GM19467 (cell line): ENCODE data around the gene POU2F1.

ENCODE experiments used
- ATAC-seq: cut with Tn5 transposase; IDR thresholded peaks from one replicate; pipeline ENCODE4 v1.9.1; 2021; ENCODE audit warnings: mild to moderate bottlenecking, moderate library complexity; ENCODE audit not compliant: unreplicated experiment

The POU2F1 gene

GRCh38 chr1:167413328-167413727, 192.6 kb downstream of the POU2F1 start:
- ATAC-seq = no peak

- ATAC-seq = no peak
These were observed 195.8 kb downstream of the POU2F1 start for GRCh38 chr1:167416506-167416905.

GRCh38 chr1:167418391-167418790, 197.7 kb downstream of the POU2F1 start:
- ATAC-seq = no peak

GRCh38 chr1:167419245-167419644, 198.6 kb downstream of the POU2F1 start:
- ATAC-seq = no peak

GRCh38 chr1:167420510-167420909, 199.8 kb downstream of the POU2F1 start:
- no peak for ATAC-seq

GRCh38 chr1:167423684-167424619, 203.3 kb downstream of the POU2F1 start:
- ATAC-seq = no peak

- ATAC-seq = no peak
These were observed 204.8 kb downstream of the POU2F1 start for GRCh38 chr1:167425482-167425881.

- ATAC-seq = no peak
These were observed 206.0 kb downstream of the POU2F1 start for GRCh38 chr1:167426716-167427115.

GRCh38 chr1:167427848-167428247, 207.2 kb downstream of the POU2F1 start:
- no peak for ATAC-seq

GRCh38 chr1:167428395-167428794, 207.7 kb downstream of the POU2F1 start:
- no peak for ATAC-seq

GRCh38 chr1:167429612-167430011, 208.9 kb downstream of the POU2F1 start:
- ATAC-seq = peak; percentile 40

GRCh38 chr1:167430134-167430848, 209.6 kb downstream of the POU2F1 start:
- ATAC-seq = peak; percentile 40

- peak; percentile 8 for ATAC-seq
These were observed 210.2 kb downstream of the POU2F1 start for GRCh38 chr1:167430849-167431242.

GRCh38 chr1:167431261-167431908, 210.7 kb downstream of the POU2F1 start:
- no peak for ATAC-seq

- ATAC-seq = no peak
These were observed 211.4 kb downstream of the POU2F1 start for GRCh38 chr1:167431909-167432650.

GRCh38 chr1:167432780-167433179, 212.1 kb downstream of the POU2F1 start:
- no peak for ATAC-seq

- no peak for ATAC-seq
These were observed 213.2 kb downstream of the POU2F1 start for GRCh38 chr1:167433884-167434283.

- no peak for ATAC-seq
These were observed 213.6 kb downstream of the POU2F1 start for GRCh38 chr1:167434306-167434705.

GRCh38 chr1:167435484-167435883, 214.8 kb downstream of the POU2F1 start:
- no peak for ATAC-seq

GRCh38 chr1:167438171-167439138, 217.8 kb downstream of the POU2F1 start:
- no peak for ATAC-seq
